SH-SY5Y (cell line): ENCODE measurements around the gene INTS7.

Experiments
- GATA2 ChIP-seq: IDR thresholded peaks from 2 replicates; pipeline ENCODE4 v1.6.1; 2011; ENCODE audit warnings: mild to moderate bottlenecking, low read depth, low read length
- GATA3 ChIP-seq: IDR thresholded peaks from 2 replicates; pipeline ENCODE4 v1.6.1; 2011; ENCODE audit warnings: low read depth, mild to moderate bottlenecking, low read length, moderate library complexity

- TF ChIP-seq GATA2 (no peak), GATA3 (no peak)
Measured at GRCh38 chr1:211933946-211934714, 101.2 kb downstream of the INTS7 start.
